Colon (tissue), 2 donors: ENCODE results near the gene EML1.

Experiments
- FAIRE-seq: peaks from 2 replicates; lab custom pipeline; 2012; peaks lifted over from hg19 to GRCh38; lab: Jason Lieb, UNC
- donor health status: control.
- donor health status: control.

Gene EML1

DNA sequence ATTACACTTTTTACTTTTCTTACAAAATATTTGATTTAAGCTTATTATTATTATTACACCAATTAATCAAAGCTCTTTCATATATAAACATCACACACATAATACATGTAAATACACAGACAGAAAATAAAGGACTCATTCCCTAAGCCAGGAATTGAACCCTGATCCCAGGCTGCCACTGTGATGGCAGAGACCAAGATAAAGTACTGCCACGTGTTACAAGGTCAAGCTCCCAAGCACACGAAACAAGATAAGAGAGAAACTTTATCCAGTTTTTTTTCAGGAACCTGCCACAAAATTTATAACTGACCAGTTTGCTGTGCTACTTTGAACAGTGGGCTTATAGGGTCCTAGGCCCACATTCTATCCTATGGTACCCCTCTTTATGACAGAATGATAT is 111.3 kb downstream of the EML1 start:
- FAIRE-seq: no peak

DNA sequence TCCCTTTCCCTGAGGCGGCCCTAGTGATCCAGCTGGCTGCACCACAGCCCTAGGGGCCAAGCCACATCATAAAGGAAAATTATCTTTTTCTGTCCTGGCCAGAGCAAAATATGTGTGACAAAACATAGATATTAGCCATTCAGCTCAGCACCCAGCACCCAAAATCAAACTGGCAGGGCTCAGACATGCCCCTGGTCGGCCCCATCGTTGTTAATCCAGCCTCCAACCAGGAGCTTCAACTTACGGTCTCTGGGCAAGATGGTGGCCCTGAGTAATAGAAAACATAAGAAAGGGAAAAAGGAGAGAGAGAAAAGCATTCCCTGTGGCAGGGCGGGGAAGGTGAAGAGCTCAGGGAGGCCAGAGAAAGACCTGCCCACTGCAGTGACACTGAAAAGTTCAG is 111.9 kb downstream of the EML1 start:
- FAIRE-seq: no peak

DNA sequence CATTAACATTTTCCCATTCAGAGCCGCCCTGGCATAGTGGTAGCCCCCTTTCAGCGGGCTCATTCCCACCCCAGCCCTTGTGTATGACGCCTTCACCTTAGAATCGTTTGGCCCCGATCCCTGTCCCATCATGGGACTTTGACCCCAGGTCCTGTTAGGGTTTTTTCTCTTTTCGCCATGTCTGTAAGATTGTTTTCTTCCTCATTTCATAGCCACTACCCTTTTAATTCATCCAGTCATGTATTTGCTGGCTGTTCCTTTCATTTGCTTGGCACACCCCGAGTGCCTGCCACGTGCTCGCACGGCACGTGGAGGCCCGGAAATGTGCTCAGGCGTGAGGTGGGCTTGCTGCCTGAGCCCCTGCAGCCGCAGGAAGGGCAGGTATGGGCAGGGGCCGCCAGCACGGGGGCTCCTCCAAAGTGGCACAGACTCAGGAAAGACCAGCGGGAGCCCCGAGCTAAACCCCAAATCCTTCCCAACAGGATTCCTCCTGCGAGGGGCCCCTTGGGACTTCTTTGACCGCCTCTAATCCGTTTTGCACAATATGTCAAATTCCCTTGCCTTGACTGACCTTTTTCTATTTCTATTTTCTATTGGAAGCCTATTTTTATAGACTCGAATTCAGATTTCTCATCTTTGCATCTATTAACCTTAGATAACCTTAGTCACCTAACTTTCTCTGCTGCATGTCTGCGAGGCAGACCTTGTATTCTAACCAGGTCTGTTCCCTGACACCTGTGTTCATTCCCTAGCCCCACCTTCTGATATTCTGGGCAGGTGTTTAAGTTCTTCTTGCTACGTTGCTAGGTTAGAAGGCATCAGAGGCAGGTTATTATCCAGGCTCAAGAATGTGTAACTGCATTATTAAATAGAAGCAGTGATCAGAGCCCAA is 114.8 kb downstream of the EML1 start:
- FAIRE-seq: no peak

DNA sequence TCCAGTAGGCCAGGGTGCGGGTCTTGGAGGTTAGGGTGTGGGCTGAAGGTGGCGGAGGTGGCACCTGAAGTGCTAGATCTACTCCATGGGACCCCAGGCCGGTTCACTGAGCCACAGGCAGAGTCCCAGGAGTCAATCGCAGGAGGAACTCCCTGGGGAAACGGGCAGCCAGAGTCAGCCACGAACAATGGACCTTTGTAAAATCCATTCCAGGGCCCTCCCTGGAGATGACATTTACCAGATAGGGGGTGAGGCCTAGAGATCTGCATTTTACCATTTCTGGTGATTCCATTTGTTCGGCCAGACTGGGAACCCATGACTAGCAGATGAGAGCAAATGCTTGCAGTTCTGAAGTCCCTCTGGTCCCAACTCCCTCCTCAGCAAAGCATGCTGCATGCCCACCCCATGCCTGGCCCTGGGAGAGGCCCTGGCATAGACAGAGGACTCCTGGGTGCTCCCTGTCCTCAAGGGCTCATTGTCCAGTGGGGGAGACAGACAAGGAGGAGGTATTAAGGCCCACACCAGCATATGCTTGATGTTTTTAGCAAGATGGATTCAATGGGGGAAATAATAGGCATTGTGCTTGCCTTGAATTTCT is 115.5 kb downstream of the EML1 start:
- FAIRE-seq: no peak

DNA sequence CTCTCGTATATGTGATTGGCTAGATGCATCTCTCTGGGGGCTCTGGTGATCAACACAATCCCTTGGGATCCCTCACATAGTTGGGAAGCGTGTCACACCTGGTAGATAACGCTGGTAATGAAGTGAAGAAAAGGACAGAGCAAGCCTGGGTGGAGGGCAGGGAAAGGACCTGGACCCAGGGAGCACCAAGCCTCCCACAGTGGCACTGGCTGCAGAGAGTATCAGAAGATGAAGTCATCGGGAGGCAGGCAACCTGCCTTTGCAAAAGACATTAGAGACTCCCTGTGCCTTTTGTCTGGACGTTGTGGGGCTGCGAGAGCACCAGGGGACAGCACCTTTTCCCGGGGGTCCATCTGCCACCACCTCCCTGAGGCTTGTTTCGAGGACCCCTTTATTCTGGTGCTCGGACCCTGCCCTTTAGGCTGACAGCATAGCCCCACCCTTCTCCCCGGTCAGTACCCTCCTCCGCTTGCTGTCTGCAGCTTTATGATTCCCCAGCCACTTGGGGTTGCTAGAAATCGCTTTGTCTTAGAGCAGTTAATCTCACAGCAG is 116.4 kb downstream of the EML1 start:
- no peak for FAIRE-seq

DNA sequence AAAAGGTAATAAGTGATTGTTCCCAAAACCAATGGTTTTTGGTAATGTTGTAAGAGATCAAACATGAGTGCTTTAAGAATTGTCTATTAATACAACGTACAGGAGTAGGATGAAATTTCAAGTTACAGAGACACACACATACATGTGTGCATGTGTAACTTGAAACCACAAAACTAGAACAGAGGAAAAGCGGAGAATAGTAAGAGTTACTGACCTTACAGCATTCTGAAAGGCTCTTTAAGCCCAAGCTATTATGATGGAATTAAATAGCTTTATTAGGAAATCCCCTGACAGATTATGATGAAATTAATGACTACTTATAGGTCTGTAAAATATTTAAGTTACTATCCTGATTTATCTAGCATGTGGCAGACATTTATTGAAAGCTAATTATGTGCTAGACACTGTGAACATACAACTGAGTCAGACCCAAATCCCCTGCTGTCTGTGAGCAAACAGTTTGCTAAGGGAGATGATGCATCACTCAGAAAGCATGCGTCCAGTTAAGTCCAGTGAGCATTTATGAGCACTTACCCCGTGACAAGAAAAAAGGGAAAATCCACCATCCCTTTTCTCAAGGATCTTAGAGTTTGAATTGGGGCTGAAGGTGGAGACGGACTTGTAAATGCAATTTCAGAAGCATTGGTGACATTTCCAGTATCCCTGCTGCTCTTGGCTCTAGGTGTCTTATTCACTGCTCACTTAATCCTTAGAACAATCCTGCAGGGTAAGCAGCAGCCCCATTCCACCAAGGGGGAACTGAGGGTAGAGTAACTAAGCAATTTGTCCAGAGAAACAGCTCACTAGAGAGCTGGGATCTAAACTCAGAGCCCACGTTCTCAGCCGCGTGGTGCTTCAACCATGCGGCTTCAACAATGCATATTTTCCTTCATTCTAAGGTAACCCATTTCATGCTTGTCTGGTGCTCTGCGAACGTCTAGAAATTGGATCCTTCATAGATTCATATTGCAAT is 117.4 kb downstream of the EML1 start:
- FAIRE-seq: no peak

DNA sequence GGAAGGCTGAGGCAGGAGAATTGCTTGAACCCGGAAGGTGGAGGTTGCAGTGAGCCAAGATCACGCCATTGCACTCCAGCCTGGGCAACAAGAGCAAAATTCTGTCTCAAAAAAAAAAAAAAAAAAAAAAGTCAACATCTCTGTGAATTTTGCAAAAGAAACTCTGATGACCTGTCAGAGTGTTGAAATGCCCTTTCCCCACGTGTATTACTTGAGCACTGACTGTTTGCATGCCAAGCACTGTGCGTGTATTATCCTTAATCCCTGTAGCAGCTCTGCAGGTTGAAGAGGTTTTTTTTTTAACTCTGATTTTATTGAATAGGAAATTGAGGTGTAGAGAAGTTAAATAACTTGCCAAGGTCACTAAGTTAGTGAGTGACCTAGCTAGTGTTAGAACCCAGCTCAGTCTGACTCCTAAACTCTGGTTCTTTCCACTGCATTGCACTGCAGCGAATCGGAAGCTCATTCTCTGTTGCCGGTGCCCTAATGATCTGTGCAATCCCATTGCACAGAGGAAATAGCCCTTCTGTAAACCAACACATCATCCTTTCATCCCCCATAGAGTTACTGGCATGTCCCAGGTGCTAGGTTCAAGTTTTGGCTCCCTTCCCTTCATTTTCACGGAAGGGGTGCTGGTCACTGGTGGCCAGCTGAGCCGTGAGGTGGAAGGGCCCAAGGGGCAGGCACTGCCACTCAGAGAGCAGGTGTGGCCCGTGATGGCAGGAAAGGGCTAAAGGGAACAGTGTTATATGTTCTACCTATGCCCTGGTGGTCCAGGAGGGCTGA is 122.3 kb downstream of the EML1 start:
- no peak for FAIRE-seq

DNA sequence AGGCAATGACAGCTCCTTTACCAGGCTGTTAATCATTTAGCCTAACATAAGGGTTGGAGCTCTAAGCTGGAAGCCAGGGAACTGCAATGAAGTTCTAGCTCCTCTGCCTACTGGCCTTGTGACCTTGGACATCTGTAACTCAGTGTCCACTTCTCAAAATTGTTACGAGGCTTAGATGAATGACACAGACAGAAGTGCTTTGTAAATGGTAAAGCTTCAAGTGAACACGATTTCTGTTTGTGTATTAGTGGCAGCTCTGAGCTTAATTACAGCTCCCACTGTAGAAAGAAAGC is 122.8 kb downstream of the EML1 start:
- FAIRE-seq: no peak

DNA sequence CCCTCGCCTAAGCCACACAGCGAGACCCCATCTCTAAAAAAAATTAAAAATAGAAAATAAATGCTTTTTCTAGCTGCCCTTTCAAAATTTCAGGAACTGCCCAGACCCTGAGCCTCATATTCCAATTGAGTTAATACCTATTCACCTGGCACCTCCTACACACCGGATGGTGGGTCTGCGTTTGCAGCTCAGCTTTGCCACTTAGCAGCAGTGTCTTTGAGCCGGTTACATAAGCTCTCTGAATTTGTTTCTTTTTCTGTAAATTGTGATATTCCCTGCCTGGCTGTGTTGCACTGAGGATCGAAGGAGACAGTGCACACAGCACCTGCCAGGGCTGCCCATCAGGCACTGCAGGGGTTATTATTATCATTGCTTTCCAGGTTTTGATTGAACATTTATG is 125.6 kb downstream of the EML1 start:
- FAIRE-seq: no peak

DNA sequence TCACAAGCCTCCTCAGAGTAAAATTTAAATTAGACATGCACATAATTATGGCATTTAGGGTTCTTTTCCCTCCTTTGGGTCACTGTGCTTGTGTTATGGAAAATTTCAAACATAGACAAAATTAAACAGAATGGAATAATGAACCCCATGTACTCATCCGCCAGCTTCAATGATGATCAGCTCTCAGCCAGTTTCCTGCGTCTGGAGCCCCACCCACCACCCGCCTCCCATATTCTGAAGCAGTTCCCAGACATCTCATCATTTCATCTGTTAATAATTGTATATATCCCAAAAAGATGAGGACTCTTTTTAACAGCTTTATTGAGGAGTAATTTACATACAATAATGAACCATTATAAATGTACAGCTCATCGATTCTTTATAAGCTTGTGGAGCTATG is 128.2 kb downstream of the EML1 start:
- FAIRE-seq: no peak

DNA sequence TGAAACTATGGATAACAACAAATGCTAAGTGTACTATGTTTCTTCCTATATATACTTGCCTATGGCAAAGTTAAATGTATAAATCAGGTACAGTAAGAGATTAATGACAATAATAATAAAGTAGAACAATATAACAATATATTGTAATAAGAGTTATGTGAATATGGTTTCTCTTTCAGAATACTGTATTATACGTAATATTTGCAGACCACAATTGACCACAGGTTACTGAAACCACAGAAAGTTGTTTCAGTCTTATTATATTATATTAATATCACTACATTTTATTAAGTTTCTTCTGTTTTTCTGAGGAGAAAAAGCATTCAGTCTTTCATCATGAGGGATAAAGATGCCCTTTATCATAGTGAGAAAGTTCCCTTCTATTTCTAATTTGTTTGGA is 131.2 kb downstream of the EML1 start:
- FAIRE-seq: no peak

DNA sequence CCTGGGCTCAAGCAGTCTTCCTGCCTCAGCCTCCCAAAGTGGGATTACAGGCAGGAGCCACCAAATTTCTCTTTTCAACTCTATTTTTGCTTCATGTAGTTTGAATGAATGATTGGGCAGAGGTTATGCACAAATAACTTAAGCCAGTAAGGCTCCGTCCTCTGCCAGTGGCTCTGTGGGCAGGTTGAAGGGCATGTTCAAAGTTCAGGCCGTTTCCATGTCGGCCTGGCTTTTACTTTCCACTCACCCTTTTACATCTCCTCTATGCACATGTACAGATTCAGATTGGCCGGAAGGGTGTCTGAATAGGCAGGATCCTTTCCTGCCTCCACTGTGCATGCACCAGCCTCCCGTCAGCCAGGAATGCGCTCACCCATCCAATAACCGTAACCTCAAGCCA is 132.3 kb downstream of the EML1 start:
- FAIRE-seq: no peak

DNA sequence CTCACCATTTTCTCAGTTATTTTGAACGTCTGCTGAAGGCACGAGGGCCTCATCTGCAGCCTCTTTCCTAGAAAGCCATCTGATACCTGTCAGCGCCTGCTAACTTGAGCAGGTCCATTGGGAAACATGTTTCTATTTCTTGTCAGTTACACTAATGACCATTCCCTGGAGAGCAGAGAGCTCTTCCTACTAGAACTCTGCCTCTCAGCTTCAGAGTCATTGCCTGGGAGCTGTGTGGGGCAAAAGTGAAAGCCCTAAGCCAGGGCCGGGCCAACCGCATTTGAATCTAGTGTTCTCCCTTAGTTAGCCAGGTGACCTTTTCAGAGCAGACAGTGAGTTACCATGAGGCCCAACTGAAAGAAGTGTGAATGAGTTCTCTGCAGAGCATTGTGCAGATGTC is 135.8 kb downstream of the EML1 start:
- no peak for FAIRE-seq

DNA sequence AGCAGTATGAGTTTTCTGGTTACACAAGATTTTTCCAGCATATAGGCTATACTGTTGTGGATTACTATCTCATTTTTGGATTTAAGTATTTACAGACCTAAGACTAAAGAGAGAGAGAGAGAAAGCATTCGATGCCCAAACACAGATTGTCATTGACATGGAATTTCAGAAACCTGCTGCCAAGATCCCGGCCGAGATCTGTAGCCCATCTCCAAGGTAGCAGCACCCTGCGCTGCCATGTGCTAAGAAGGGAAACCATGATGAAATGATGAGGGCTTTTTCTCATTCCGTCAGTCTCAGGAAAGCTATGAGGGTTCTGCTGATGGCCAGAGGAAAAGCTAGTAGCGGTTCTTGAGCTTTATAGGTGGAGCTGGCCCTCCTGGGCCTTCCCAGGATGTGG is 136.4 kb downstream of the EML1 start:
- FAIRE-seq: no peak

DNA sequence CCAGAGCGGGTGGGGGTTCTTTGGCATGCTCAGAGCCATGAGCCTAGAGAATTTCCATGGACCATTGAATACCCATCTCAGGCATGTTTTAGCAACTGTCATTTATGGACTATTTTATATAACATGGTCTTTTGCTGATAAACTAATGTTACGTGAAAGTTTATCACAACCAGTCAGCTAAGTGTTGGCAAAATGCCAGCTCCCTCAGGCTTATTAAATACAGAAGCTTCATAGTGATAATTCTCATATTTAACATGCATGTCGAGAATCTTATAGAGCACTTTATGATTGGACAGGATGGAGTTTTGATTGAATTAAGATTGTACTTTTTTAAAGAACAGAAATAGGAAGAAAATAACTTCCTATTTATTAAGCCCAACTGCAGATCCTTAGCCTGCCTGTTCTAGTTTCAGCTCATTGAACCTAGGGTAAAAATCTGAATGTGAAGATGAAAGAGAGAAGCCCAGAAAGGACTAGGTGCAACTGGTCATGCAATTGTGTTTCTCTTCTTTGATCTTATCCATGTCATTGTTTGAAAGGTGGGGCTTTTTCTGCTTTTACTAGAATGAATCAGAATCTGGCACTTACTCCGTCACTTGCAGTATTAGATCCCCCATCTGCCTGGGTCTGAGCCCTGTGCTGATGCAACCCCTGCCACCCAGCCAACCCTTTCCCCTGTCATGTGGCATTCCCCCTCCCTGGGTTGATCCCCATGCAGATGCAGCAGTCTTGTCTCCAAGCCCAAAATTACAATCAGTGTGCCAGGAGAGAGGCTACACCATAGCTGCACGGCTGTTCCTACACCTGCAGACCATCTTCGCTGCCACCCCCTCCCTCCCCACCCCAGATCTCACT is 137.4 kb downstream of the EML1 start:
- FAIRE-seq: no peak

DNA sequence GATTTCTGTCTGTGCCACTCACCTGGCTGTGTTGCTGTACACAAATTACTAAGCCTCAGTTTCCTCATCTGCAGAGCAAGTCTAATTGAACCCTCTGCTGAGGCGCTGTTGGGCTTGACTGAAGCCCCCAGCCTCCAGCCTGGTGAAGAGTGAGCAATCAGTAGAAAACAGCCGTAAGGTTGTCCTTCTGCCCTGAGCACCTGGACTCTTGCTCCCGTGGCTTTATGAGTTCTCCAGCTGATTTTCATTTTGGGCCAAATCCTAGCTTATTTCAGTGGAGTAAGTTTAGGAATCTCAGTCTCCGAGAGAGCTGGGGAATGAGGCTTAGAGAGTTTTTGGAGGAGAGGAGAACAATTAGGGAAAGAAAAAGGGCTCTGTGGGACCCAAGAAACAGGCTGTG is 138.1 kb downstream of the EML1 start:
- no peak for FAIRE-seq

DNA sequence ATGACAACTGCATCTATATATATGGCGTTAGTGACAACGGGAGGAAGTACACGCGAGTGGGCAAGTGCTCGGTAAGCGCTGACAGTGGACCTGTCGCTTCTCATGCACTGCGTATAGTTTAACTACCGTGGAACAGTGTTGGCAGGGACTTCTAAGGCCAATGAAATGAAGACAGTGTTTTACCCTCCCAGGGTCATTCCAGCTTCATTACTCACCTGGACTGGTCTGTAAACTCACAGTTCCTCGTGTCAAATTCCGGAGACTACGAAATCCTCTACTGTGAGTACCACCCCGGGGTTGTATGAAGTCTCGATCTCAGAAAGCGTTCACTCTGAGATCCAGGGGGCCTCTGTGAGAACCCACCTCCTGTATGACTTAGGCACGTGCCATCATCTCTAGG is 142.8 kb downstream of the EML1 start:
- no peak for FAIRE-seq

DNA sequence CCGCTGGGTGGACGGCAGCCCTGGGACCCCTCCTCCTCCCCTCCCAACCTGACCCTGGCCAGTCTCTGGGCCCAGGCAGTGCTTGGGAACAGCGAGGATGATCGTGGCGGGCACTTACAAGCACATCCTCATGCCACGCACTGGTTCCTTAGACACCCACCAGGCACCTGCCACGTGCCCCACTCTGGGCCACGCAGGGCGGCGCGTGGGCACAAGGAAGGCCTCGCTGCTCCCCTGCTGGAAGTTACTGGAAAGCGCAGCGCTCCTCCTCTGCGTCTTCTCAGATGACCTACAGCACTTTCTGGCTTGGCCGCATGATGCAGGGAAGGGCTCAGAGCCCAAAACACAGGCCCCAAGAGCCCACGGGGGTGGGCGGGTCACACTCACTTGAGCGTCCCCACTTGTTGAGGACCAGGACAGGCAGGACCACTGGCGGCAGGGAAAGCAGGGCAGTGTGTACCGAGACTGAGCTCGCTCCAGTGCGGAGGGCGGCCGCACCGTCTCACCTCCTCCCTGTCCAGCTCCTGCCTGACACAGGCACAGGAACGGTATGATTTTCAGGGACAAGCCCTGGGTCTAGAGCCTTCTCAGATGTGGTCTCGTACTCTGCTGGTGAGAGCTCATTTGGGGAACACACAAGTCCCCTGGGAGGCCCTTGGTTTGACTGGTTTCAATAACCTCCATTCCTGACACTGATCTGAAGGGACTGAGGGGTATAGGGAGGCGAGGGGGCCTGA is 143.7 kb downstream of the EML1 start:
- FAIRE-seq: no peak

DNA sequence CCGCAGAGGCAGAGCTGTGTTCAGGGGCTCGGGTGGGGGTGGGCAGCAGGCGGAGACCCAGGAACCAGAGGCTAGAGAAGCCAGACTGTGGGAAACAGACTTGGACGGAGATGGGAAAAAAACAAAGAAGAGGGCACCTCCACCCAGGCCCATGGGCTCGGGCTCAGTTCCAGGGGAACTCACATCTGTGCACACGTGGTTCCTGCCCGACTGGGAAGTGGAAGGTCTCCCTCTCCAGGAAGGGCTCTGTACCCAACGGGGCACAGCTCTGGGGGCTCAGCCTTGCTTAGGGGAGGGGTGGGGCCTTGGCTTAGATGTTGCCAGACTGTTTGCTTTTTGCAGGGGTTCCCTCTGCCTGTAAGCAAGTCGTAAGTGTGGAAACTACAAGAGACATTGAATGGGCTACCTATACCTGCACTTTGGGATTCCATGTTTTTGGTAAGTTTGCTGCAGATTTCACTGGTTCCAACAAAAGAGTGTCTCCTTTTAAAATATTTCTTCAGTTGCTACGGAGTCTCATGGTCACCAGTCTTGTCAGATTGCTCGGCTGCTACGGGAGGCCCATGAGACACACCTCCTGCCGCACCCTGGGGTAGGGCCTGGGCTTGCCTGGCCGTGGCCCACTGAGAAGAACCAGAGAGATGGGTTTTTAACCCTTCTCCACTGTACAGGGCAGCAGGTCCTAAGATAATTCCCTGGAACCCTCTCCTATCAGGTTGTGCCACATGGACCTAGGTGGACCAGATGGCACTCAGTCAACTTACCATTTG is 144.4 kb downstream of the EML1 start:
- no peak for FAIRE-seq
